ENCODE data around the gene PTPRE.

DNA sequence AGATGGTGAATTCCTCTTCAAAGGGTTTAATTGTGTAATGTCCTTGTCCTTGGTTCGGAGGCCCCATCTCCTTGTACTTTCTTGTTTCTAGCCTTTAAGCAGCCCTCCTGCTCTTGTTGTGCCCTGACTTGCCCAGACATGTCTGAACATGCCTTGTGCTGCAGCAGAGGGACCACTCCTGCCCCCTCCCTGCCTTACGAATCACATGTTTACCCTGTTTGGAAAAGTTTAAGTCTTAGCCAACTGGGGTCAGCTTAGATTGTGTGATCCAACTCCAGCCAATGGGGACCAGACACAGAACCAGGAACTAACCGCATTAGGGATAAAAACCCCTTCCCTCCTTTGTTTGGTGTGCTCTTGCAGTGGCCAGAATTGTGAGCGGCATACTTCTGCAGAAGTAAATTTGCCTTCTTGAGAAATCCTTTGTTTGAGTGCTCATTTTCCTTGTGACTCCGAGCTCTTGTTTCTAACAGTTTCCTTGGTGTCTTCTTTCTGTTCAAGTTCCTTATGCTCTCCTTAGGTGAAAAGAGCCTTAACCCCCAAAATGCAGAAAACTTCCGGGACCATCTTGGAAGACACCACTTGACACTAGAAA is 43.6 kb upstream of the PTPRE start:
- no peak for TF ChIP-seq POLR2AphosphoS5 (IDR thresholded peaks at IDR 0.05; ENCODE audit: low read depth)
- TF ChIP-seq, protein P1, sequence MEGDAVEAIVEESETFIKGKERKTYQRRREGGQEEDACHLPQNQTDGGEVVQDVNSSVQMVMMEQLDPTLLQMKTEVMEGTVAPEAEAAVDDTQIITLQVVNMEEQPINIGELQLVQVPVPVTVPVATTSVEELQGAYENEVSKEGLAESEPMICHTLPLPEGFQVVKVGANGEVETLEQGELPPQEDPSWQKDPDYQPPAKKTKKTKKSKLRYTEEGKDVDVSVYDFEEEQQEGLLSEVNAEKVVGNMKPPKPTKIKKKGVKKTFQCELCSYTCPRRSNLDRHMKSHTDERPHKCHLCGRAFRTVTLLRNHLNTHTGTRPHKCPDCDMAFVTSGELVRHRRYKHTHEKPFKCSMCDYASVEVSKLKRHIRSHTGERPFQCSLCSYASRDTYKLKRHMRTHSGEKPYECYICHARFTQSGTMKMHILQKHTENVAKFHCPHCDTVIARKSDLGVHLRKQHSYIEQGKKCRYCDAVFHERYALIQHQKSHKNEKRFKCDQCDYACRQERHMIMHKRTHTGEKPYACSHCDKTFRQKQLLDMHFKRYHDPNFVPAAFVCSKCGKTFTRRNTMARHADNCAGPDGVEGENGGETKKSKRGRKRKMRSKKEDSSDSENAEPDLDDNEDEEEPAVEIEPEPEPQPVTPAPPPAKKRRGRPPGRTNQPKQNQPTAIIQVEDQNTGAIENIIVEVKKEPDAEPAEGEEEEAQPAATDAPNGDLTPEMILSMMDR (IDR thresholded peaks at IDR 0.05; ENCODE audit: insufficient read depth, low read length): no peak

Data from HL-60 (cell line).